Activated B cell treated with CpG ODN at 0.5 μM for 24 hours (primary cell): ENCODE results near the gene SLC9A9. TPM values are rescaled to one million over a fixed set of nuclear protein-coding genes. Genes with fewer than 3 reads are reported as not detected.

Source experiments
- ATAC-seq: fragments of 200-7000 bp; cut with Tn5 transposase; one replicate; pipeline ENCODE4 v1.10.0; 2021; ENCODE audit warnings: low read depth, mild to moderate bottlenecking, moderate library complexity
- CTCF ChIA-PET: fragments of 350-600 bp; sonication (Branson Sonifier 250); formaldehyde crosslinking; loops from one replicate; lab custom pipeline; 2021; ENCODE audit warnings: antibody characterized with exemption; lab: Charles Lee
- POLR2A ChIA-PET: fragments of 350-600 bp; sonication (Branson Sonifier 250); formaldehyde crosslinking; loops from one replicate; lab custom pipeline; 2021; ENCODE audit warnings: antibody characterized with exemption; lab: Charles Lee
- DNase-seq: peaks from one replicate; pipeline ENCODE4 v3.0.0; 2022
- H3K27ac Mint-ChIP-seq: one replicate; pipeline ENCODE4 v1.8.0; 2020; ENCODE audit warnings: mixed read lengths
- H3K27me3 Mint-ChIP-seq: one replicate; pipeline ENCODE4 v1.8.0; 2021; ENCODE audit warnings: mixed read lengths
- H3K36me3 Mint-ChIP-seq: one replicate; pipeline ENCODE4 v1.8.0; 2021; ENCODE audit warnings: low read depth, mixed read lengths
- H3K4me1 Mint-ChIP-seq: one replicate; pipeline ENCODE4 v1.8.0; 2021; ENCODE audit warnings: mixed read lengths
- H3K4me3 Mint-ChIP-seq: one replicate; pipeline ENCODE4 v1.8.0; 2020; ENCODE audit warnings: mild to moderate bottlenecking, mixed read lengths
- H3K9me3 Mint-ChIP-seq: one replicate; pipeline ENCODE4 v1.8.0; 2020; ENCODE audit warnings: mixed read lengths
- CTCF ChIP-seq: fragments of 200-600 bp; IDR thresholded peaks from one replicate; pipeline ENCODE4 v1.8.0; 2022; ENCODE audit warnings: antibody characterized with exemption, mild to moderate bottlenecking
- intact Hi-C: fragments of 100-400 bp; cut with micrococcal nuclease; formaldehyde crosslinking; loops from one replicate; pipeline ENCODE4 v1.15.1; 2024
- total RNA-seq: library from RNA; stranded (reverse); gene quantifications from 2 replicates; pipeline ENCODE4 v1.2.3, GENCODE V29; 2022

Gene SLC9A9
- total RNA-seq, 1 donor from 2014 or later: 9.4 TPM

GRCh38 chr3:143429628-143430514 is 418.4 kb downstream of the SLC9A9 start:
- TF ChIP-seq CTCF: no peak
- Mint-ChIP-seq H3K9me3 (no peaks in the 10 kb centered on the region), H3K27ac (peak overlapping the region; percentile 2), H3K27me3 (no peaks in the 10 kb centered on the region), H3K4me1 (peaks cover 40% of the 10 kb centered on the region), H3K36me3 (no peaks in the 10 kb centered on the region), H3K4me3 (no peak overlapping the region)
- CTCF ChIA-PET: no interaction called here
- DNase-seq: no peak
- peak; percentile 37 for ATAC-seq
- POLR2A ChIA-PET: no interaction called here
- intact Hi-C loops: loop anchor here (2.0 to 5.0 kb wide), 2 partner anchors 17 to 308 kb away; no protein-coding TSS in a partner anchor

- no peak for DNase-seq
- no peak overlapping the region for H3K4me3 Mint-ChIP-seq
- H3K36me3 Mint-ChIP-seq: no peaks in the 10 kb centered on the region
- no peak for TF ChIP-seq CTCF
- no peaks in the 10 kb centered on the region for H3K27me3 Mint-ChIP-seq
- H3K27ac Mint-ChIP-seq: peak overlapping the region; percentile 52
- H3K9me3 Mint-ChIP-seq: no peaks in the 10 kb centered on the region
- intact Hi-C loops: loop anchor here (2.0 to 5.0 kb wide), 2 partner anchors 15 to 306 kb away; no protein-coding TSS in a partner anchor
- POLR2A ChIA-PET: no interaction called here
- CTCF ChIA-PET: no interaction called here
- peak; percentile 50 for ATAC-seq
- H3K4me1 Mint-ChIP-seq: peaks cover 56% of the 10 kb centered on the region
Observed at GRCh38 chr3:143428294-143428693, 420.0 kb downstream of the SLC9A9 start.

GRCh38 chr3:143427631-143428030 is 420.6 kb downstream of the SLC9A9 start:
- Mint-ChIP-seq H3K4me3 (no peak overlapping the region), H3K9me3 (no peaks in the 10 kb centered on the region), H3K27ac (no peak overlapping the region), H3K36me3 (no peaks in the 10 kb centered on the region), H3K4me1 (peaks cover 57% of the 10 kb centered on the region), H3K27me3 (no peaks in the 10 kb centered on the region)
- ChIA-PET POLR2A (interaction anchor here (1.3 kb wide), 1 partner anchor 15 kb away, joined by 3 read pairs; no protein-coding TSS in a partner anchor), CTCF (no interaction called here)
- DNase-seq (no peak), ATAC-seq (no peak)
- no peak for TF ChIP-seq CTCF
- intact Hi-C loops: loop anchor here (2.0 to 5.0 kb wide), 2 partner anchors 15 to 305 kb away; no protein-coding TSS in a partner anchor

GRCh38 chr3:143424874-143425273 is 423.4 kb downstream of the SLC9A9 start:
- no peaks in the 10 kb centered on the region for H3K9me3 Mint-ChIP-seq
- peaks cover 2% of the 10 kb centered on the region for H3K36me3 Mint-ChIP-seq
- no peaks in the 10 kb centered on the region for H3K27me3 Mint-ChIP-seq
- ChIA-PET POLR2A (interaction anchor here (1.0 kb wide), 1 partner anchor 104 kb away, joined by 3 read pairs; no protein-coding TSS in a partner anchor), CTCF (no interaction called here)
- peaks cover 43% of the 10 kb centered on the region for H3K4me1 Mint-ChIP-seq
- ATAC-seq (no peak), DNase-seq (no peak)
- no peak for TF ChIP-seq CTCF
- no peak overlapping the region for H3K4me3 Mint-ChIP-seq
- intact Hi-C loops: loop anchor here (5.0 kb wide), 1 partner anchor 303 kb away; no protein-coding TSS in a partner anchor
- H3K27ac Mint-ChIP-seq: no peak overlapping the region

GRCh38 chr3:143421556-143421955 is 426.7 kb downstream of the SLC9A9 start:
- intact Hi-C loops: no loop called here
- ATAC-seq (no peak), DNase-seq (no peak)
- ChIA-PET CTCF (no interaction called here), POLR2A (no interaction called here)
- Mint-ChIP-seq H3K36me3 (peaks cover 2% of the 10 kb centered on the region), H3K27me3 (no peaks in the 10 kb centered on the region), H3K9me3 (no peaks in the 10 kb centered on the region), H3K4me3 (no peak overlapping the region), H3K4me1 (peaks cover 17% of the 10 kb centered on the region), H3K27ac (no peak overlapping the region)
- TF ChIP-seq CTCF: no peak
